Measurements from ENCODE around the gene PFKP.

Gene PFKP

GRCh38 chr10:3132036-3133025, 65.0 kb downstream of the PFKP start:
- no peak for DNase-seq (ENCODE audit: low read depth in 1 of 2, low spot score in 1 of 2)

GRCh38 chr10:3133948-3134347, 66.6 kb downstream of the PFKP start:
- no peak for DNase-seq (ENCODE audit: low read depth in 1 of 2, low spot score in 1 of 2)

DNA sequence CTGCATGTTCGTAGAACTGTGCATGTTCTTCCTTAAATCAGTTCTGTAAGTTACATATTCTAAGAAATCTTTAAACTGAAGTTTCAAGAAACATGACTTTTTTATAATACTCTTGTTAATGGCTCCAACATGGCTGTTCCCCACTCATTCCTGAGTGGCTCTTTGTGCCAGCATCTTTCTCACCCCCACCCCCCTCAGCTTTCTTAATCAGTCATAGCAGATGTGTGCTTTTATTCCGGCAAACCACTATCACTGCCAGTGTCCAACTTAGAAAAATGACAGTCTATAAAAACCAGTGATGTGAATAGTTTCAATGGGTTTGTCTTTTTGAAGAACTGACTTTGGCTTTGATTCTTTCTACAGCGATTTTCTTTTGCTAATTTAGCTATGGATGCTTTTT, 67.7 kb downstream of the PFKP start:
- DNase-seq (ENCODE audit: low read depth in 1 of 2, low spot score in 1 of 2): no peak

DNA sequence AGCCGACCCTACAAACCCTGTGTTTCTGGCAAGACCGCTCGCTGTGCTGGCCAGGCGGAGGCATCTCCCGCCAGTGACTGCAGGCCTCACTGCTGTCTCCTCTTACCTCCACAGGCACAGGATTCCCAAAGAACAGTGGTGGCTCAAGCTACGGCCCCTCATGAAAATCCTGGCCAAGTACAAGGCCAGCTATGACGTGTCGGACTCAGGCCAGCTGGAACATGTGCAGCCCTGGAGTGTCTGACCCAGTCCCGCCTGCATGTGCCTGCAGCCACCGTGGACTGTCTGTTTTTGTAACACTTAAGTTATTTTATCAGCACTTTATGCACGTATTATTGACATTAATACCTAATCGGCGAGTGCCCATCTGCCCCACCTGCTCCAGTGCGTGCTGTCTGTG, 69.0 kb downstream of the PFKP start:
- no peak for DNase-seq (ENCODE audit: low read depth in 1 of 2, low spot score in 1 of 2)

DNA sequence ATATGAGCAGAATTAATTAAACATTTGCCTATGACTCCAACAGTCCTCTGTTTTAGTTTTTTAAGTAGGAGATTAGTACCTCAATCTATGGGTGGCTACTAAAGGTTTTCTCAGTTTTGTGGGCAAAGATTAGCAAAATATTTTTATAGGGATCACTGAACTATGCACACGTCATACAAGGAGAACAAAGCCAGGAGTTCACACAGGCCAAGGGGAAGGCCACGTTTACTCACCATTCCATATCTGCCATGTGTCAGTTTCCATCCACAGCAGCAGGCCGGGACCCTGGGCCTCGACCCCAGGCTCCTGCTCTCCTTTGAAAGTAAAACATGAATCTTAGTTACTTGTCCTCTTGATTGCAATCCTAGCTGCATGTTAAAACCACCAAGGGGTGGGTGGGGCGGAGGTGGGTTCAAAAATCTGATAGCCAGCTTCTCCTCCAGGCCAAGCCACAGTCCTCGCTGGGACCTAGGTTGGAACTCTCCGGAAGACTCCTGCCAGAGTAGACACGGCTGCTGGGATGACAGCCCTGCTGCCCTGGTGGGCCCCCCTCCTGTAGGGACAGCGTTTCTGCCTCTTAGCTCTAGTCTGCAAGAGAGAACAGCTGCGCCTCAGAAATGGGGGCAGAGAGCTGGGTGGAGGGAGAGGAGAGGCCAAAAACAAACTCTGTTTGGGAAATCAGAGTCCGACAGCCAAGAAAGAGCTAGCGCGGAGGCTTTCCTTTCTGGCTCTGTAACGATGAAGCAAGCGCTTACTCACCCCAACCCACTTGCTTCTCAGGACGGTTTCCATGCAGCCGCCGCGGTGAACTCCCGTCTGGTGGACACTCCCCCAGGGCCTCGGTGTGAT, 69.6 kb downstream of the PFKP start:
- DNase-seq (ENCODE audit: low read depth in 1 of 2, low spot score in 1 of 2): no peak

- no peak for DNase-seq (ENCODE audit: low read depth in 1 of 2, low spot score in 1 of 2)
Observed at GRCh38 chr10:3137958-3138726, 70.8 kb downstream of the PFKP start.

DNA sequence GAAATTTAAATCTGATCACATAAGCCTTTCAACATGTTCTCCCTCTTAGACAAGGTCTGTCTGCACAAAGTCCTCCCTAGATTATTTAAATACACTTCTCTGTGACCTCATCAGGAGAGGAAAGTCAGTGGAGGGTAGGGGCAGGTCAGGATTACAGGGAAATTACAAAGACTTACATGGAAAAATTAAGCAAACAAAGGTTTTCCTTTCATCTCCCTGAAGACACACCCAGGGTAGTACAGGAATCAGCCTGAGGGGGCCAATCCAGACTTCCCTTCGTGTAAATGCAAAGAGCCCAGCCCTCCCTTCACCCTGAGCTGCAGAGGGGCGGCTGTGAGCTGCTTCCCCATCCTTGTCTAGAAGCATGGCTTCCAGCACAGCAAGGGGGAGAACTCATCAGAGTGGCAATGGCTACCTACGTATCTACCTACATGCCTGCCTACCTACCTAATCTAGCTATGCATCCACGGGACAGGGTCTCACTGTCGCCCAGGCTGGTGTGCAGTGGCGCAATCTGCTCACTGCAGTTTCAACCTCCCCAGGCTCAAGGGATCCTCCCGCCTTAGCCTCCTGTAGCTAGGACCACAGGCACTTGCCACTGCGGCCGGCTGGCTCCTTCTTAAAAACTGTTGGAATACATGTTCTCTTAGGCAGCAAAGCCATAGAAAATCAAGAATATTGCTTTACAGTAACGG, 72.0 kb downstream of the PFKP start:
- no peak for DNase-seq (ENCODE audit: low read depth in 1 of 2, low spot score in 1 of 2)

DNA sequence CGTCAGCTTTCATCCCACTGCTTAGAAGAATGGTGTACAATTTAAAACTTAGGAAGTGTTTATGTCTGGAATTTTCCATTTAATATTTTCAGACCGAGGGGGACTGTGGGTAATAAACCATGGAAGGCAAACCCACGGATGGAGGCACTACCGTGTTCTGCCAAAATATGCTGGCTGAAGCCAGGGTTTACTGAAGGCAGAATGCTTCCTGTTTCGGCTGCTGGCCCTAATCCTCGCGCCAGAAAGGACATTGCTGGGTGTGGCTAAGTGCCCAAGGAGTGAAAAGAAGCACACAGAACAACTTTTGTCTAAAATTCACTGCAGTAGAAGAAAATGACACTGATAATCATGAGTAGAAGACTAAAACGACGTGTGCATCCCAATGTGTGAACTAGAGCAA, 72.9 kb downstream of the PFKP start:
- no peak for DNase-seq (ENCODE audit: low read depth in 1 of 2, low spot score in 1 of 2)

DNA sequence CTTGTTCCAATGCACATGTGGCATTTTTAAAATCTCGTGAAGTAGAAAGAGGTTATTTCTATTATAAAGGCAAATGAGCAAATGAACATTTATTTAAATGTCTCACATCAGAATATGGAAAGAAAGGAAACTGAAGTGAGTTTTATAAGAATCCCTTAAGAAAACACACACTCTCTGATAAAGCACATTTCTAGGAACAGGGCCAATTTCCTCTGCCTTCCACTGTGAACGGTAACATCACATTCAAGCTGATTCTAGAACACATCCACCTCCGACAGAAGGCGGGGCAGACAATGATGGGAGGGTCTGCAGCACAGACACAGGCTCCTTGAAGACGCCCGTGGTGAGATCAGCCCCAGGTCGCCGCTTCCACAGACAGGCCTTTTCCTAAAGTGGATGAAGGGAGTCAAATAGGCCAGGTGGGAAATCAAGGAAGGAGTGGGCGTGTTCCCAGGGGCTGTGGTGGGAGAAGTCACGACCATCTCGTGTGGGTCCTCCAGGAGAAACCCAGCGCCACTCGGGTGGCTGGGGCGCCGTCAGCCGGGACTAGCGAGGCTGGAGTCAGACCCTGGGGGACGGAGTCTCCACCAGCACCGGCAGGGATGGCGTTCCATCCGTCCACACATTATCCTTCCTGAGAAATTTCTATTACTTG, 74.1 kb downstream of the PFKP start:
- no peak for DNase-seq (ENCODE audit: low read depth in 1 of 2, low spot score in 1 of 2)

GRCh38 chr10:3142146-3142875, 75.0 kb downstream of the PFKP start:
- DNase-seq (ENCODE audit: low read depth in 1 of 2, low spot score in 1 of 2): no peak

GRCh38 chr10:3143366-3143765, 76.0 kb downstream of the PFKP start:
- DNase-seq (ENCODE audit: low read depth in 1 of 2, low spot score in 1 of 2): no peak

GRCh38 chr10:3143791-3144434, 76.6 kb downstream of the PFKP start:
- DNase-seq (ENCODE audit: low read depth in 1 of 2, low spot score in 1 of 2): no peak

GRCh38 chr10:3145366-3145765, 78.0 kb downstream of the PFKP start:
- no peak for DNase-seq (ENCODE audit: low read depth in 1 of 2, low spot score in 1 of 2)

- no peak for DNase-seq (ENCODE audit: low read depth in 1 of 2, low spot score in 1 of 2)
Observed at GRCh38 chr10:3146289-3146688, 78.9 kb downstream of the PFKP start.

- no peak for DNase-seq (ENCODE audit: low read depth in 1 of 2, low spot score in 1 of 2)
Observed at GRCh38 chr10:3147117-3147820, 79.9 kb downstream of the PFKP start.

DNA sequence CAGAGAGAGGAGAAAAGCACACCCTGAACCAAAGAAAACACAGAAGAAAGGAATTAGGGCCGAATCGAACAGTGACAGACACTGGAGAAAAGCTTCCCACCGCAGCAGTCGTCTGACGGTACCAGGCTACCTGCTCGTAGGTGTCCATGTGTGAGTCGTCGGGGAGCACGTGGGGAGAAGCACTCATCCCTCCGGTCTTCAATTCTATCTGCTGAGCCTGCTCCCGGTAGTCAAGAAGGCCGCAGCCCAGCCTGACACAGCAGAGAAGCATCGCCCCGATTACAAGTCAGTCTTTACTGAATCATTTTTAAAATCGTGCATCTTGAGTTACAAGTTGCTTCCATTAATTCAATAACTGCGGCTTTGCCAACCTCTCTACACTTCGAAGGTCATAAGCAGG, 80.7 kb downstream of the PFKP start:
- DNase-seq (ENCODE audit: low read depth in 1 of 2, low spot score in 1 of 2): no peak

- DNase-seq (ENCODE audit: low read depth in 1 of 2, low spot score in 1 of 2): no peak
Observed at GRCh38 chr10:3148994-3149393, 81.6 kb downstream of the PFKP start.

DNA sequence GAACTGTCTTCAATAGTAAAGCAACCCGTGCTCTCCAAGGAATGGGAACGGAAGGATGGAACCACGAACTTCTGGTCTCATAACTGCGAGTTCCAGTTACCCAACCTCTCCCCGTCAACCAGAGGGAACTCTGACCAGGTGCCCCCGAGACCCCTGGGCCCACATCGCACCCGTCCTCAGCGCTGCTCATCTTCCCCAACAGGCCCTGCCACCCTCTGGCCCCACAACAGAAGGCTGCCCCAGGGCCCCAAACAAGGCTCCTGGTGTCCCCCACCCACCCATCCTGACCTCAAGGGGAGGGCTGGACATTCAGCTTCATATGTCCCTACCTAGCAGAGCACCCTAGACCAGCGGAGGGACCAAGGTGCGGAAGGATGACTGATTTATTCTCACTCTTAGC, 82.6 kb downstream of the PFKP start:
- no peak for DNase-seq (ENCODE audit: low read depth in 1 of 2, low spot score in 1 of 2)
